Stimulated activated naive CD4-positive, alpha-beta T cell (primary cell): ENCODE data around the gene HP.
"Not testable (repeated sequence)": the region's sequence is repeated elsewhere in the genome, so short reads cannot be mapped to it uniquely, and the experiment has no call there.

Source experiments
- DNase-seq, 6 experiments: peaks; one replicate each; lab custom pipeline; 2025; lab: John Stamatoyannopoulos, UW

The HP gene

DNA sequence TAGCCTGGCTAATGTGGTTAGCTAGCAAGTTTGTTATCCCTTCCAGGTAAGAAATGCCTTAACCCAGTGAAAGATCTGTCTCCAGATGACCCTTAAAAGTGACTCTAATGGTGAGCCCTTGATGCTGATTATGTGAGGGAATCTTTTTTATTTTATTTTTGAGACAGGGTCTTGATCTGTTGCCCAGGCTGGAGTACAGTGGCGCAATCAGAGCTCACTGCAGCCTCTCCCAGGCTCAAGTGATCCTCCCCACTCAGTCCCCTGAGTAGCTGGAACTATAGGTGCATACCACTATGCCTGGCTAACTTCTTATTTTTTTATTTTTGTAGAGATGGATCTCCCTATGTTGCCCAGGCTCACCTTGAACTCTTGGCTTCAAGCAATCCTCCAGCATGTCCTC lies 10.8 kb upstream of the HP start:
- DNase-seq: no peak

DNA sequence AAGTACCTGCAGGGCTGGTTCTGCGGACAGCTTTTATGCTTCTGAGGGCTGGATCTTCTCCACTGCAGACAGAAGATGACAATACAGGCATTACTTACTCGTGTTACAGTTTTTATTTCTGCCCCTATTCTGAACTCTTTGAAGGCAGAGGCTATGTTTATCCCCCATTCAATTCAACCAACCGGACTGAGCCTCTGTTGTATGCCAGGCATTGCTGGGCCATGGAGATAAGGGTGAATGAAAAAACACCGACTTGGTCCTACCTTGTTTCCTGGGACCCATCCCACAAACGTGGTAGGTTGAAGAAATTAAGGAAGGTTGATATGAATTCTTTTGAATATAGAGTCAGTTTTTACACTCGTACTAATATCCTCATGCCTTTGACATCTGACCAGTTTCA lies 10.0 kb upstream of the HP start:
- DNase-seq: no peak

DNA sequence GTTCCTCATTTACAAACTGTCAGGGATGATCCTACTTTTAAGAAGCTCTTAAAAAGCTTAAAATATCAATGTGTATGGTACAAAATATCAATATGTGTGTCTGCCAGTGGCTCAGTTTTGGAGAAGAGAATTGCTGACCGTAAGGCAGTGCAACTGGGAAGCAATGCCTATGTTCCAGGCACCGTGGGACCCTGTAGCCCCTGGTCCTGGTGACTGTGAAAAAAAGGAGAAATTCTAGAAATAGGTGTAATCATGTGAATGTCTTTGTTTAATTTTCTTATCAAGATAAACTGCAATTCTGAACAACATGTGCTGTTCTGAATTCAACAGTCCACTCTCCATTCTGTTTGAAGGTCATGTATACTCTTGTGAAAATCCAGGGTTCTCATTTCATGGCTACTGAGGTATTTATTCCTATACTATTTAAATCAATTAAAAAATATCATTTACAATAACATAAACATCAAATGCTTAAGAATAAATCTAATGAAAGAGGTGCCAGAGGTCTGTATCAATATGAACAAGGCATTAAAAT lies 9.4 kb upstream of the HP start:
- DNase-seq: no peak

DNA sequence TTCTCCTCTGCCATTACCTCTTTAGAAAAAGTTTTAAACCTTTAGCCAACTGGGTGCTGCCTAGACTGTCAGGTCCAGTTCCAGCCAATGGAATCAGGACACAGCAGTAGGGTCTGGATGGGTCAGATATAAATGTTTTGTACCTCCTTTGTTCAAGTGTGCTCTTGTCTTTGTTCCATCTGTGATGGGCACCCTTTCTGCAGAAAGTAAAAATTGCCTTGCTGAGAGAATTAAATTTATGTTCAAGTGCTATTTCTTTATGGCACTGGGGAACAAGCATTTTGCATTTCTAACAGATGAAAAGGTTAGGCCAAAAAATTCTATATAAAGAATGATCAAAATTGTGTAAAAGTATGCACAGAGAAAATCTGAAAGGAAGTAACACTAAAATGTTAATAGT lies 5.2 kb upstream of the HP start:
- DNase-seq: no peak

DNA sequence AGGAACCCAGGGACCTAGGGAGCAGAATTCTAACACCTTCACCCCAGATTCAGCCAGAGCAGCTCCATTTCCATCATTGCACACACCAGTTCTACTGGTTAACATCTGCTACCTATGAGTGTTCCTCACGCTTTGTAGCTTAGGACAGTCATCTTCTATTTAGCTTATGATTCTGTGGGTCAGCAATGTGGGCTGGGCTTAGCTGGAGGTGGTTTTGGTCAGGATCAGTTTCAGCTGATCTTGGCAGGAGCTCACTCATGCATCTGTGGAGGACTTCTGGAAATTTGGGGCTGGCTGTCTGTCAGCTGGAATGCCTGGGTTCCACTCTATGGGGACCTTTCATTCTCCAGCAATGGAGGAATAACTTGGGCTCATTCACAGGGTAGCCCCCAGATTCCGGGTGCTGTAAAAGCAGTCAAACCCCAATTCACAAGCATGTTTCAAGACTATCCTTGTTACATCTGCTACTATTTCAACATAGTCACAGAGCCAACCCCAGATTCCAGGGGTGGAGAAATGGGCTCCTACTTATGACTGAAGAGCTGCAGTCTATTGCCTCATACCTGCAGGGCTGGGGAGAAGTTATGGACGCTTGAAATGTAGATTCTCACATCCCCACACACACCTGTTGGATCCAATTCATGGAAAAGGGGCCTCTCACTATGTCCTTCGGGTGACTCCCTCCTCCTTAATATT lies 3.4 kb upstream of the HP start:
- DNase-seq: no peak

DNA sequence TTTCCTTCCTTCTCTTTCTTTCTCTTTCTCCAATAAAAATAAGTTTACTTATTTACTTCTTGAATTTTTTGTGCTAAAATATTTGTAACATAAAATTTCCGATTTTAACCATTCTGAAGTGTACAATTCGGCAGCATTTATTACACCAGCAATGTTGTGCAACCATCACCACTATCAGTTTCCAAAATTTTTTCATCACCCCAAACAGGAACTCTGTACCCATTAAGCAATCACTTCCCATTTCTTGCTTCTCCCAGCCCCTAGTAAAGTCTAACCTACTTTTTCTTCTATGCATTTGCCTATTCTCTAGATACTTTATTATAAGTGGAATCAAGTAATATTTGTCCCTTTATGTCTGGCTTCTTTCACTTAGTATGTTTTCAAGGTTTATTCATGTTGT lies 2.5 kb upstream of the HP start:
- DNase-seq: no peak

DNA sequence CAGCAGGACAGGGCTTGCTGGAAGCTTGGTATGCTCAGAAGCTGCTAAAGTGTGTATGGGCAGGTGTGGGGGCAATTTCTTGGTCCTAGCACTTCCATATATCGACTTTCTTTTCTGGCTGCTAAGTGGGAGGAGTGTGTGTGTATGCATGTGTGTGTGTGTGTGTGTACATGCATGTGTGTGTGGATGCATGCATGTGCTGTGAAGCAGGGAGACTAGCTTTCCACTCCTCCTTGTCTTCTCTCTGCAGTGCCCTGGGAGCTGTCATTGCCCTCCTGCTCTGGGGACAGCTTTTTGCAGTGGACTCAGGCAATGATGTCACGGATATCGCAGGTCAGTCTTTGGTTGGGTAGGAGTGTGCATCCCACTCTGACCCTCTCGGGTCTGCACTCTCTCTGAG lies 1.6 kb downstream of the HP start:
- no peak for DNase-seq

DNA sequence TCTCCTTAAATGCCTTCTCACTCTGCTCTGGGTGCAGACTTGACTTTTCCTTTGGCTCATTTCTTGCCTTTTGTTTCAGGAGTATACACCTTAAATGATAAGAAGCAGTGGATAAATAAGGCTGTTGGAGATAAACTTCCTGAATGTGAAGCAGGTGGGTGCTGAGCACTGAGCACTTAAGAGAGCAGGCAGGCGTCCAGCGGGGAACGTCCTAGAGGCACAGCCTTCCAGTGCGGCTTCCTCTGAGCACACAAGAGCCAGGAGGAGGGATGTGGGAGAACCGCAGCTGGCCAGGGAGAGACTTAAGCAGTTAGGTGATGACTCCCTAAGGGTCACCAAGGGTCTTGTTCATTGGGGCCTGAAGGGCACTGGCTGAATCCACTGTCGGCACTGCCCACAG lies 3.0 kb downstream of the HP start:
- not testable (repeated sequence) for DNase-seq

DNA sequence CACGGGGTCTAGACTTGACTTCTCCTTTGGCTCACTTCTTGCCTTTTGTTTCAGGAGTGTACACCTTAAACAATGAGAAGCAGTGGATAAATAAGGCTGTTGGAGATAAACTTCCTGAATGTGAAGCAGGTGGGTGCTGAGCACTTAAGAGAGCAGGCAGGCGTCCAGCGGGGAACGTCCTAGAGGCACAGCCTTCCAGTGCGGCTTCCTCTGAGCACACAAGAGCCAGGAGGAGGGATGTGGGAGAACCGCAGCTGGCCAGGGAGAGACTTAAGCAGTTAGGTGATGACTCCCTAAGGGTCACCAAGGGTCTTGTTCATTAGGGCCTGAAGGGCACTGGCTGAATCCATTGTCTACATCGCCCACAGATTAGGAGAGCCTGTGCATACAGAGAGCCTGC lies 4.8 kb downstream of the HP start:
- not testable (repeated sequence) for DNase-seq

DNA sequence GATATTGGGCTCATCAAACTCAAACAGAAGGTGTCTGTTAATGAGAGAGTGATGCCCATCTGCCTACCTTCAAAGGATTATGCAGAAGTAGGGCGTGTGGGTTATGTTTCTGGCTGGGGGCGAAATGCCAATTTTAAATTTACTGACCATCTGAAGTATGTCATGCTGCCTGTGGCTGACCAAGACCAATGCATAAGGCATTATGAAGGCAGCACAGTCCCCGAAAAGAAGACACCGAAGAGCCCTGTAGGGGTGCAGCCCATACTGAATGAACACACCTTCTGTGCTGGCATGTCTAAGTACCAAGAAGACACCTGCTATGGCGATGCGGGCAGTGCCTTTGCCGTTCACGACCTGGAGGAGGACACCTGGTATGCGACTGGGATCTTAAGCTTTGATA lies 6.1 kb downstream of the HP start:
- DNase-seq: no peak

DNA sequence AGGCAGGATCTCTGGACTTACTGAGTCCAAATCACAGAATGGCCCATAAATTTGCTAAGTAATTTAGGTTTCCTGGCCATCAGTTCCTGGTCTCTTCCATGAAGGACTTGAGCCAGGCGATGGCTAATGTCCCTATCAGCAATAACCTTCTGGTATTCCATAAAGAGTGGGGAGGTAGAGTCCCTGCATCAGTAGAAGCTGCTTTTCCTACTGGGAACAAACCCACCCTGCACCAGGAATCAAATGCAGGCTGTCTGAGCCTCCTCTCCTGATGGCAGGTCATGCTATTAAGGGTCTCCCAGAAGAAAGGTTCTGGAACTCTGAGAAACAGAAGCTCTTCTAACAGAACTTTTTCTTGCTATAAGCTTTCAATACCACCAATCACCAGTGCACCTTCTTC lies 7.3 kb downstream of the HP start:
- DNase-seq: no peak

DNA sequence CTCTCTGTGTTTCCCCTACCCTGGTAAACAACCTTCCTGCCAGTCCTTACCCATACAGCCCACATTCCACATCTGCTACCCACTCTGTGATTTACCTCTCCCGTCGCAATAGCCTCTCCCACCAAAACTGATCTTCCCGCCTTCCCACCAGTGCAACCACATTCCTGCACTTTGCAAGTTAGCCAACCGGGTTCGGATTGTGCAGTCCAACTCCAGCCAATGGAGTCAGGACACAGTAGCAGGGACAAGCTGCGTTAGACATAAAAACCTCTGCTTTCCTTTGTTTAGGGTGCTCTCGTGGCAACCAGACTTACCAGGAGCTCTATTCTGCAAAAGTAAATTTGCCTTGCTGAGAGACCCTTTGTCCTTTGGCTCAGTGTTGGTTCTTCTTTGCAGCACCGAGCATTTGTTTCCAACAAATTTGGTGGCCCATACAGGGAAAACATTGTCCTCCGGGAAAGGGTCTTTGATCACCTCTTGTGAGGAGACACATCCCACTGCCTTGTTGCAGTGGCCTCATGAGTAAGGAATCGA lies 10.1 kb downstream of the HP start:
- DNase-seq: no peak

DNA sequence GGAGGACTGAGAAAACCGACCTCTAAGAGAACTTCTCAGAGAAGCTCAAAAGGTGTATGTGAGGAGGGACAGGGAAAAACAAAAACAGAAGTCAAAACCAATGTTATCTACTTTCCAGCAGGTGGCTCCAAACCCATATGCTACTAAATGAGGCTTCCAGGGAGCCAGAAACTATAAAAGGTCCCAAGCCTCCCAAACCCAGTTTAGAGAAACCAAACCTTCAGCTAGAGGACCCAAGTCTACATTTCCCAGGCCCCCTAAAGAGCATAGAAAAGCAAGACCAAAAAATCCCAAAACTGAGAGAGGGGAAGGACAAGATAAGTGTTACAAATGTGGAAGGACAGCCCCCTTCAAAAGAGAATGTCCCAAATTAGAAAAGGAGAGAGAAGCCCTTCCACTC lies 12.4 kb downstream of the HP start:
- peak in 1 of 6 experiments; percentile 3 for DNase-seq

DNA sequence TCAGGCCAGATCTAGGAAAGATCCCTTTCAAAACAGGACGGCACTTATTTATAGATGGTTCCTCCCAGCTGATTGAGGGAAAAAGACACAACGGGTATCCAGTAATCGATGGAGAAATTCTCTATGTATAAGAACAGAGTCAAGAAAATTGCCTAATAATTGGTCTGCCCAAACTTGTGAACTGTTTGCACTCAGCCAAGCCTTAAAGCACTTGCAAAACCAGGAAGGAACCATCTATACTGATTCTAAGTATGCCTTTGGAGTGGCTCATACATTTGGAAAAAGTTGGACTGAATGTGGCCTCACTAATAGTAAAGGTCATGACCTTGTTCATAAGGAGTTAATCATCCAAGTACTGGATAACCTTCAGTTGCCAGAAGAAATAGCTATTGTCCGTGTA lies 14.6 kb downstream of the HP start:
- DNase-seq: no peak

DNA sequence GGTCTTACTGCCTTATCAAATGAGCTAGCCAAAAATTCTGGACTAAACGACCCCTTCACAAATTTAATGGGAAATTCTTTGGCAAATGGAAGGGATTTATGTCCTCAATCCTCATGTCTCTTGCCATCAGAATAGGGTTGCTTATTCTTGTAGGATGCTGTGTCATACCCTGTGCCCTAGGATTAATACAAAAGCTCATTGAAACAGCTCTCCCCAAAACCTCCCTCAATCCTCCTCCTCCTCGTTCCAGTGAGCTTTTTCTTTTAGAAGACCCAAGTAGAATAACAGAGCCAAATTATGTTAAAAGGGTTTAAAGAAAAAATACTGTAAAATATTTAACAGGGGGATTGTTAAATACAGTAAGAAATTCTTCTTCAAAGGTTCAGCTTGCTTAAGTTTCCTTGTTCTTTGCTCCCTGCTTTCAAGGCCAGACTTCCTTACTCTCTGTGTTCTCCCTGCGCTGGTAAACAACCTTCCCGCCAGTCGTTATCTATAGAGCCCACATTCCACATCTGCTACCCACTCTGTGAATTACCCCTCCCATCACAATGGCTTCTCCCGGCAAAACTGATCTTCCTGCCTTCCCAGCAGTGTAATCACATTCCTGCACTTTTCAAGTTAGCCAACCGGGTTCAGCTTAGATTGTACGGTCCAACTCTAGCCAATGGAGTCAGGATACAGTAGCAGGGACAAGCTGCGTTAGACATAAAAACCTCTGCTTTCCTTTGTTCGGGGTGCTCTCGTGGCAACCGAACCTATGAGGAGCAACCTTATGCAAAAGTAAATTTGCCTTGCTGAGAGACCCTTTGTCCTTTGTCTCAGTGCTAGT lies 18.4 kb downstream of the HP start:
- no peak for DNase-seq

DNA sequence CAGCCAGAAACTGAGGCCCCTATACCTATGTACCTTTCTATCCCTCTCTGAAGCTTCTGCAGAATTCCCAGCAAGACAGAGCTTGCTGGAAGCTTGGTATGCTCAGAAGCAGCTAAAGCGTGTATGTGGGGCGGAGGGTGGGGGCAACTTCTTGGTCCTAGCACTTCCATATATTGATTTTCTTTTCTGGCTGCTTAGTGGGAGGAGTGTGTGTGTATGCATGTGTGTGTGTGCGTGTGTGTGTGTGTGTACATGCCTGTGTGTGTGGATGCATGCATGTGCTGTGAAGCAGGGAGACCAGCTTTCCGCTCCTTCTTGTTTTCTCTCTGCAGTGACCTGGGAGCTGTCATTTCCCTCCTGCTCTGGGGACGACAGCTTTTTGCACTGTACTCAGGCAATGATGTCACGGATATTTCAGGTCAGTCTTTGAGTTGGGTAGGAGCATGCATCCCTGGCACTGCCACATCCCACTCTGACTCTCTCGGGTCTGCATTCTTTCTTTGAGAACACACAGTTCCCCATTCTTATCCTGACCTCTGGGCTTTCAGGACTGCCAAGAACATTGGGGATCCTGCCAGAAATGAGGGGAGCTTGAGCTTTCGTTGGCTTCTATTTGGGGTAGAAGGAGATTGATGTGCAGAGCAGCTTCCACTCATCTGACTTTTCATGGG lies 19.4 kb downstream of the HP start:
- no peak for DNase-seq

DNA sequence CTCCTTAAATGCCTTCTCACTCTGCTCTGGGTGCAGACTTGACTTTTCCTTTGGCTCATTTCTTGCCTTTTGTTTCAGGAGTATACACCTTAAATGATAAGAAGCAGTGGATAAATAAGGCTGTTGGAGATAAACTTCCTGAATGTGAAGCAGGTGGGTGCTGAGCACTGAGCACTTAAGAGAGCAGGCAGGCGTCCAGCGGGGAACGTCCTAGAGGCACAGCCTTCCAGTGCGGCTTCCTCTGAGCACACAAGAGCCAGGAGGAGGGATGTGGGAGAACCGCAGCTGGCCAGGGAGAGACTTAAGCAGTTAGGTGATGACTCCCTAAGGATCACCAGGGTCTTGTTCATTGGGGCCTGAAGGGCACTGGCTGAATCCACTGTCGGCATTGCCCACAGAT lies 20.8 kb downstream of the HP start:
- DNase-seq: not testable (repeated sequence)

DNA sequence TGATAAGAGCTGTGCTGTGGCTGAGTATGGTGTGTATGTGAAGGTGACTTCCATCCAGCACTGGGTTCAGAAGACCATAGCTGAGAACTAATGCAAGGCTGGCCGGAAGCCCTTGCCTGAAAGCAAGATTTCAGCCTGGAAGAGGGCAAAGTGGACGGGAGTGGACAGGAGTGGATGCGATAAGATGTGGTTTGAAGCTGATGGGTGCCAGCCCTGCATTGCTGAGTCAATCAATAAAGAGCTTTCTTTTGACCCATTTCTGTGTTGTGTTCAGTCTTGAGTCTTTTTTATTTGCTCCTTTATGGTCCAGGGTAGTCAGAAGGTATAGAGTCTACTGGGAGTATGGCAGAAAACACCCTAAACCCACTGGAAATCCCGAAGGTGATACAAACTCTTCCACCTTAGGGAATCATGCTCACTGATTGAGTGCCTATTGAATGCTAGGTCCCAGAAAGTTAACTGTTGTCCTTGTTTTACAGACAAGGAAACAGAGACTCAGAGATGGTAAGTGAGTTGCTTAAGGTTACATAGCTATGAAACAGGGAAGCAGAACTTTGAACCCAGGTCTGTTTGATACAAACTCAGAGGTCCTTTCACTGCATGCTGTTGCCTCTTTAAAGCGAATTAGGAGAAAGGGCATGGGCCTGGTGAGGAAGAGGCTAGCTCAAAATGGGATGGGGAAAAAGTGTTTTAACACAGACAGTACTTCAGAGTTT lies 22.8 kb downstream of the HP start:
- DNase-seq: not testable (repeated sequence)

DNA sequence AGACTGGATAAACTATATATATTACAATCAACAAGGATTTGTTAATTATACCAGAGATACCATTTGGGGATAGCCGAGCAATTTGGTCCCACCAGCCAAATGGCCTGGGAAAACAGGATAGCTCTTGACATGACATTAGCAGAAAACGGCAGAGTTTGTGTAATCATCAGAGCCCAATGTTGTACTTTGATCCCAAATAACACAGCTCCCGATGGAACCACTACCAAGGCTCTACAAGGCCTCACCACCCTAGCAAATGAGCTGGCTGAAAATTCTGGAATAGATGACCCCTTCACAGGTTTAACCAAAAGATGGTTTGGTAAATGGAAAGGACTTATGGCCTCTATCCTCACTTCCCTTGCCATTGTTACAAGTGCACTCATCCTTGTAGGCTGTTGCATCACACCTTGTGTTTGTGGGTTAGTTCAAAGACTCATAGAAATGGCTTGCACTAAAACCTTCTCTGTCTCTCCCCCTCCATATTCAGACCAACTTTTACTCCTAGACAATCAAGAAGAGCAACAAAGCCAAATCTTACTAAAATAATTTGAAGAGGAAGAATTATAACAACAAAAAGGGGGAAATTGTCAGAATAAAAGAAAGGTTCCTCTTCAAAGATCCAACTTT lies 29.6 kb downstream of the HP start:
- no peak for DNase-seq

DNA sequence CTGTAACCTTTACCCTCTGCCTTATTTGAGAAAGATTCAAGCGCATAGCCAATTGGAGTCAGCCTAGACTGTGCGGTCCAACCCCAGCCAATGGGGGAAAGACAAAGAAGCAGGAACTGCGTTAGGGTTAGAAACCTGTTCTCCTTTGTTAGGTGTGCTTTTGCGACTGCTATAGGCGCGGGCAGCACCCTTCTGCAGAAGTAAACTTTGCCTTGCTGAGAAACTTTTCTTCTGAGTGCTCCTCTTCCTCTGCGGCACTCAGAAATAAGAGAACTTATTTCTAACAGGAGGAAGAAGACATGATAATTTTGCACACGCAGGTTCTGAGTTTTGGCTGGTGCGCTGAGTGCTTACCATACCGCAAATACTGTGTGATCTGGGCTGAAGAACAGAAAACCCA lies 30.1 kb downstream of the HP start:
- no peak for DNase-seq

DNA sequence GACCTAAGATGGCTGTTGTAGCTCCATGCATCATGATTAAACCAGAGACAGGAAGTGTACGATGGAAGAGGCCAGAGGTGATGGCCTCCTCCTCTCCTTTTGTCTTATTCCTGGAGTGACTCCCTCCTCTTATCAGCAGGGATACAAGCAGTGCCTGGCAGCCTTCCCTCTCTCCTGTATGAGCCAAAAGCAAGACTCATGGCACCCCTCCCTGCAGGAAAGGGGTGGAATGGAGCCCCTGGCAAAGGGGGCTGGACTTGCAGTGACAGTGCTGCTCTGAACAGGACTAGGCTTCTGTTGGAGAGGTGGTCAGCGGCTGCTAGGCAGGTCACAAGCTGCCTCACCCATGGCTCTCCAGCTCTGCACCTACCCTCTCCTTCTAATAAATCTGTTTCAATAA lies 30.7 kb downstream of the HP start:
- DNase-seq: no peak

DNA sequence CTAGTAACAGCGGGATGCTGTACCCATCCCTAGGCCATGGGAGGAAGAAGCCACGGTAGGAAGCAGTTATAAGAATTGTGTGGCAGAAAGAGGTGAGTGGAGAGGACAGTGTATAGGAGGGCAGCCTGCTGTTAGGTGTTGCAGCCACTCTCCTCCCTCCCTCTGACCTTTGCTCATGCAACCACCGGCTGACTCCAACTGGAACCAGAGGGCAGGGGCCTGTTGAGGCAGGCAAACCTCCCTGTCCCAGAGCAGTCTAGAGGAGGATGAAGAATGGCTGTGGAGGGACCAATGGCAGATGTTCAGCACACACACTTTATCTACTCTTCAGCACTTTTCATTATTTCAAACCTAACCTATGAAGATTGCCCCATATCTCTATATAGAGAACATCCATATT lies 36.9 kb downstream of the HP start:
- DNase-seq: no peak
